ENCODE results near the gene TPH2. TPM values are rescaled to one million over a fixed set of nuclear protein-coding genes. Genes with fewer than 3 reads are reported as not detected.

Gene TPH2
- total and polyA plus RNA-seq, 2 of the 4 experiments (the other 2 are of a cell fraction) = not detected

DNA sequence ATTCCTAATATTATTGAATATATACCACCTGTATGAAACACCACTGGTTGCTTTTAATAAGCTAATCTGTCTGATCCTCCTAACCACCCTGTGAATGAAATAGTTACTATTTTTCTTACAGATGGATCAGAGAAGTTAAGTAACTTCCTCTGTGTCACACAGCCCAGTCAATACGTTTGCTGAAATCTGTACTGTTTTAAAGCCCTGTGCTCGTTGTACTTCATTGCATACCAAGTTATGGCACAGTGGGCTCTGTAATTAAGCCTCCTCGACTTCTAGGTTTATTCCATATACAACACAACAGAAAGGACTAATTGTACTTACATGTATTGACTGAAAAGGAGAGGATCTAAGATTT, 137.9 kb downstream of the TPH2 start:
- no peak overlapping the region for H3K4me3 ChIP-seq (ENCODE audit: insufficient read depth, low read depth, low read length)
- H3K56ac ChIP-seq (ENCODE audit: extremely low read depth, insufficient read depth, low read length) = no peak overlapping the region
- H3K4me1 ChIP-seq (ENCODE audit: control insufficient read depth, insufficient read depth, low read length) = no peaks in the 10 kb centered on the region
- CTCF ChIA-PET = no interaction called here
- H4K8ac ChIP-seq (ENCODE audit: low read depth in 2 of 2, low read length in 2 of 2) = no peak overlapping the region
- H2BK15ac ChIP-seq (ENCODE audit: low read depth, low read length) = no peak overlapping the region
- no peak overlapping the region for H2AK9ac ChIP-seq (replicated peaks; ENCODE audit: low read depth, low read length, poor library complexity)
- H2BK120ac ChIP-seq (ENCODE audit: low read depth, low read length) = no peak overlapping the region
- H2BK20ac ChIP-seq (ENCODE audit: low read depth, low read length) = no peak overlapping the region
- H3K4me2 ChIP-seq (ENCODE audit: low read depth, low read length) = no peak overlapping the region
- WGBS, 2 experiments (ENCODE audit: extremely low coverage in 2 of 2, insufficient read length in 1 of 2) = 40% methylated on average over 2 of the region's 3 CpGs; no CpG with 5 or more reads in 1 of the 2 experiments
- in situ Hi-C loops (cut with MboI; ENCODE audit: low sequenced_read_pairs) = no loop called here
- ATAC-seq (ENCODE audit: low read depth) = no peak
- no peak for DNase-seq
- H3K18ac ChIP-seq (ENCODE audit: low read depth, low read length) = no peak overlapping the region
- no peak overlapping the region for H4K91ac ChIP-seq (ENCODE audit: insufficient read depth, low read depth, low read length)
- no TSS peak for BruUV-seq (replicated peaks)
- dilution Hi-C loops (cut with HindIII; ENCODE audit: low sequenced_read_pairs, unreplicated experiment) = no loop called here
- H2BK5ac ChIP-seq (ENCODE audit: low read depth, low read length, poor library complexity, severe bottlenecking) = no peak overlapping the region
- H3K9me1 ChIP-seq (ENCODE audit: insufficient read depth, low read length) = no peaks in the 10 kb centered on the region
- H3K23ac ChIP-seq (ENCODE audit: low read depth, low read length) = no peak overlapping the region
- H2AFZ ChIP-seq (replicated peaks; ENCODE audit: low read length, poor library complexity) = no peak overlapping the region
- no peaks in the 10 kb centered on the region for H3K36me3 ChIP-seq (ENCODE audit: control insufficient read depth, insufficient read depth, low read length)
- no peaks in the 10 kb centered on the region for H3K79me1 ChIP-seq (ENCODE audit: low read depth in 1 of 2, low read length in 2 of 2)
- no peak overlapping the region for H3K9ac ChIP-seq (ENCODE audit: low read depth, low read length)
- H3K27ac ChIP-seq (ENCODE audit: insufficient read depth, low read length) = no peak overlapping the region
- TF ChIP-seq BHLHE40 (IDR thresholded peaks at IDR 0.05; ENCODE audit: low read depth, low read length) (no peak), MAFK (IDR thresholded peaks at IDR 0.05; ENCODE audit: low read depth, low read length) (no peak), SMC3 (IDR thresholded peaks at IDR 0.05; ENCODE audit: low read depth, low read length) (no peak), NFE2L2 (IDR thresholded peaks at IDR 0.05; ENCODE audit: low read depth, low read length) (no peak), CTCF (conservative IDR thresholded peaks at IDR 0.05; ENCODE audit: low read depth, low read length) (no peak), RFX5 (IDR thresholded peaks at IDR 0.05; ENCODE audit: low read depth, low read length) (no peak), MAZ (IDR thresholded peaks at IDR 0.05; ENCODE audit: borderline replicate concordance, low read depth, low read length) (no peak), RAD21 (IDR thresholded peaks at IDR 0.05; ENCODE audit: low read length) (no peak), RCOR1 (IDR thresholded peaks at IDR 0.05; ENCODE audit: insufficient replicate concordance, low read length) (no peak), CEBPB (IDR thresholded peaks at IDR 0.05; ENCODE audit: low read depth, low read length) (no peak), POLR2A (IDR thresholded peaks at IDR 0.05; ENCODE audit: low read depth, low read length) (no peak), MXI1 (IDR thresholded peaks at IDR 0.05; ENCODE audit: borderline replicate concordance, low read depth, low read length) (no peak), CHD1 (IDR thresholded peaks at IDR 0.05; ENCODE audit: low read depth, low read length) (no peak), FOS (IDR thresholded peaks at IDR 0.05; ENCODE audit: low read depth, low read length) (no peak)
- TF ChIP-seq, protein P1, sequence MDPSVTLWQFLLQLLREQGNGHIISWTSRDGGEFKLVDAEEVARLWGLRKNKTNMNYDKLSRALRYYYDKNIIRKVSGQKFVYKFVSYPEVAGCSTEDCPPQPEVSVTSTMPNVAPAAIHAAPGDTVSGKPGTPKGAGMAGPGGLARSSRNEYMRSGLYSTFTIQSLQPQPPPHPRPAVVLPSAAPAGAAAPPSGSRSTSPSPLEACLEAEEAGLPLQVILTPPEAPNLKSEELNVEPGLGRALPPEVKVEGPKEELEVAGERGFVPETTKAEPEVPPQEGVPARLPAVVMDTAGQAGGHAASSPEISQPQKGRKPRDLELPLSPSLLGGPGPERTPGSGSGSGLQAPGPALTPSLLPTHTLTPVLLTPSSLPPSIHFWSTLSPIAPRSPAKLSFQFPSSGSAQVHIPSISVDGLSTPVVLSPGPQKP (IDR thresholded peaks at IDR 0.05; ENCODE audit: borderline replicate concordance, low read depth, low read length) = no peak
- TF ChIP-seq, protein P2, sequence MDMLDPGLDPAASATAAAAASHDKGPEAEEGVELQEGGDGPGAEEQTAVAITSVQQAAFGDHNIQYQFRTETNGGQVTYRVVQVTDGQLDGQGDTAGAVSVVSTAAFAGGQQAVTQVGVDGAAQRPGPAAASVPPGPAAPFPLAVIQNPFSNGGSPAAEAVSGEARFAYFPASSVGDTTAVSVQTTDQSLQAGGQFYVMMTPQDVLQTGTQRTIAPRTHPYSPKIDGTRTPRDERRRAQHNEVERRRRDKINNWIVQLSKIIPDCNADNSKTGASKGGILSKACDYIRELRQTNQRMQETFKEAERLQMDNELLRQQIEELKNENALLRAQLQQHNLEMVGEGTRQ (IDR thresholded peaks at IDR 0.05; ENCODE audit: low read depth, low read length) = no peak
- no peaks in the 10 kb centered on the region for H4K20me1 ChIP-seq (ENCODE audit: insufficient read depth, low read length)
- no peak overlapping the region for H4K5ac ChIP-seq (ENCODE audit: low read depth, low read length)
- POLR2A ChIA-PET (ENCODE audit: unreplicated experiment) = no interaction called here
- no peaks in the 10 kb centered on the region for H3K27me3 ChIP-seq (ENCODE audit: control insufficient read depth, insufficient read depth, low read length)
- intact Hi-C loops (cut with micrococcal nuclease) = no loop called here
- H3K4ac ChIP-seq (ENCODE audit: low read depth, low read length) = no peak overlapping the region
- no peak overlapping the region for H3K14ac ChIP-seq (replicated peaks; ENCODE audit: low read depth, low read length)
- no peak overlapping the region for H2AK5ac ChIP-seq (ENCODE audit: low read depth, low read length)
- H3K9me3 ChIP-seq (ENCODE audit: control insufficient read depth, insufficient read depth, low read length) = no peaks in the 10 kb centered on the region
